HG02798 (cell line): Measurements from ENCODE around the gene IL32.
A peak's percentile ranks its signal among the peaks of the same experiment; 100 is the strongest.

Experiments
- ATAC-seq: cut with Tn5 transposase; IDR thresholded peaks from one replicate; pipeline ENCODE4 v1.9.1; 2021; ENCODE audit warnings: mild to moderate bottlenecking; ENCODE audit not compliant: unreplicated experiment, poor library complexity

Gene IL32

GRCh38 chr16:3088450-3088849 lies 23.0 kb downstream of the IL32 start:
- ATAC-seq, result no peak

DNA sequence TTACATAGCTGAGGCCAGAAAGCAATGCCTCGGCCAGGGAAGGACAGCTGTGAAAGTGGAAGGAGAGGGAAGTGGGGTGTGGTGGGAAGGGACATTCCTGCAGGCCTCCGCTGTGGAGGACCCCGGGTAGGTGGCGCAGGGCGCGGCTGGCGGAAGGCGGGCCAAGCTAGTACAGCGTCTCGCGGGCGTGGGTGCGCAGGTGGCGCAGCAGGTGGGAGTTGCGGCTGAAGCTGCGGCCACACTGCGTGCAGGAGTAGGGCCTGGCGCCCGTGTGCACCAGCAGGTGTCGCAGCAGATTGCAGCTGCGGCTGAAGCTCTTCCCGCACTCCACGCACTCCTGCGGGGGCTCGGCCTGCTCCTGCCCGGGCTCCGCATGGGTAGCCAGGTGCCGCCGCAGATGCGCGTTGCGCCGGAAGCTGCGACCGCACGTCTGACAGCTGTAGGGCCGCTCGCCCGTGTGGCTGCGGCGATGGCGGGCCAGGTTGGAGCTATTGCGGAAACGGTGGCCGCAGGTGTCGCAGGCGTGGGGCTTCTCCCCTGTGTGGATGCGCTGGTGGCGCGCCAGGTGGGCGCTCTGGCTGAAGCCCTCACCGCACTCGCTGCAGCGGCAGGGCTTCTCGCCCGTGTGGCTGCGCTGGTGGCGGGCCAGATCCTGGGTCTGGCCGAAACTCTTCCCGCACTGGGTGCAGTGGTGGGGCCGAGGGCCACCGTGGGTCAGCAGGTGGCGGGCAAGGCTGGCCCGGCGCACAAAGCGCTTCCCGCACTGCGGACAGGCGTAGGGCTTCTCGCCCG lies 23.7 kb downstream of the IL32 start:
- no peak for ATAC-seq

- ATAC-seq, result no peak
Observed at GRCh38 chr16:3089717-3090592, 24.5 kb downstream of the IL32 start.

- ATAC-seq, result no peak
Observed at GRCh38 chr16:3091551-3091950, 26.1 kb downstream of the IL32 start.

DNA sequence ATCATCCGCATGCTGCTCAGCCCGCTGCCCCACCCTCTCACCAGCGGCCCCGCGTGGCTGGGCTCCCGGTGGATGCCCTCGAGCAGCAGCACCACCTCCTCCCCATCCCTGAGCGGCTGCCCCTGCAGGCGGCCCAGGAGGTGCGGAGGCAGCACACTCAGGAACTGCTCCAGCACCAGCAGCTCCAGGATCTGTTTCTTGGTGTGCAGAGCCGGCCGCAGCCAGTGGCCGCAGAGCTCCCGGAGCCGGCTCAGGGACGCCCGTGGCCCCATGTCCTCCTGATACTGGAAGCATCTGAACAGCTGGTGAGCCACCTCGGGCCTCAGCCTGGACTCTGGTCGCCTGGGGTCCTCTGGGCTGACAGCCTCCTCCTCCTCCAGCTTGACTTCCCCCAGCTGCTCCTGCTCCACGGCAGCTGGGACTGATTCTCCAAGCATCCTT lies 27.1 kb downstream of the IL32 start:
- no peak for ATAC-seq

GRCh38 chr16:3094289-3095027 lies 29.0 kb downstream of the IL32 start:
- no peak for ATAC-seq

DNA sequence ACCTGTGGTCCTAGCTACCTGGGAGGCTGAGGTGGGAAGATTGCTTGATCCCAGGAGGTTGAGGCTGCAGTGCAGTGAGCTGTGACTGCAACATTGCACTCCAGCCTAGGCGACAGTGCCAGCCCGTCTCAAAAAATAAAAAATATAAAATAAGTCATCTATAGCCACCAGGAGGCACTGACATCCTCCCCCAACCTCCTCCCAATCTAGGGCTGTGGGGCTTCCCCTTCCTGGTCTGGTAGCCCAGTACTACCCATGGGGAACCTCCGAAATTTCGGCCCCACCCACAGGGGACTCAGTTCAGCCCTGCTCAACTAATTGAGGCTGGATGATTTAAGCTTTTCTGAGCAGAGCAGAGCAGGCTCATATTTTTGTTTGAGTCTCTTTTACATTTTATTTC lies 30.4 kb downstream of the IL32 start:
- ATAC-seq, result peak; percentile 69

DNA sequence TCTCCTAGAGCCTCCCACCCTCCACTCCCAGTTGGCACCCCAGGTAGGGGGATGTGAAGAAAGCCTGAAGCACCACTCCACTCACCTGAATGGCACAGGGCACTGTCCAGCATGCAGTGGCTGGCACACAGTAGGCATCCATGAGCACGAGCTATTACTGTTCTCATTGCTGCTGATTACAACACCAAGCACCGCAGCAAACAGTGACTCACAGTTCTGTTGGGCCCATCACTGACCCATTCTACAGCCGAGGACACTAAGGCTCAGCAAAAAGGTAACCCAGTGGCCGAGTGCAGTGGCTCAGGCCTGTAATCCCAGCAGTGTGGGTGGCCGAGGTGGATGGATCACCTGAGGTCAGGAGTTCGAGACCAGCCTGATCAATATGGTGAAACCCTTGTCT lies 30.9 kb downstream of the IL32 start:
- no peak for ATAC-seq

- ATAC-seq, result no peak
Observed at GRCh38 chr16:3097266-3097665, 31.8 kb downstream of the IL32 start.

GRCh38 chr16:3098459-3099394 lies 33.3 kb downstream of the IL32 start, which contains the start of gene ZSCAN10:
TSS of gene ZSCAN10 (minus strand) at chr16:3099294. CDS start at chr16:3092937, 6,357 bp downstream.
- no peak for ATAC-seq

DNA sequence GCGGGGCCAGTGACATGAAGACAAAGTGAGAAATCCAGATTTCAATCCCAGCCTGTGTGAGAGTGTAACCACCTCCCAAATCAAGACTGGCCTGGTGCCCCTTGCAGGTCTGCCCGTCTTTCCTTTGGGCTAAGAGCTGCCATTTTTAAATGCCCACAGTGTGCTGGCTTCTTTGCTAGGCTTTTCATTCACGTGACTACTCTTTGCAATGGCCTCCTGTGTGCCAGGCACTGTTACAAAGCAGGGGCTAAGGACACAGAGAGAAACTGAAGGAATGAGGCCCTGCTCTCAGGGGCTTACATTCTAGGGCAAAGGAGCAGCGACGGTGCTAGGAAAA lies 33.9 kb downstream of the IL32 start:
- ATAC-seq, result no peak

DNA sequence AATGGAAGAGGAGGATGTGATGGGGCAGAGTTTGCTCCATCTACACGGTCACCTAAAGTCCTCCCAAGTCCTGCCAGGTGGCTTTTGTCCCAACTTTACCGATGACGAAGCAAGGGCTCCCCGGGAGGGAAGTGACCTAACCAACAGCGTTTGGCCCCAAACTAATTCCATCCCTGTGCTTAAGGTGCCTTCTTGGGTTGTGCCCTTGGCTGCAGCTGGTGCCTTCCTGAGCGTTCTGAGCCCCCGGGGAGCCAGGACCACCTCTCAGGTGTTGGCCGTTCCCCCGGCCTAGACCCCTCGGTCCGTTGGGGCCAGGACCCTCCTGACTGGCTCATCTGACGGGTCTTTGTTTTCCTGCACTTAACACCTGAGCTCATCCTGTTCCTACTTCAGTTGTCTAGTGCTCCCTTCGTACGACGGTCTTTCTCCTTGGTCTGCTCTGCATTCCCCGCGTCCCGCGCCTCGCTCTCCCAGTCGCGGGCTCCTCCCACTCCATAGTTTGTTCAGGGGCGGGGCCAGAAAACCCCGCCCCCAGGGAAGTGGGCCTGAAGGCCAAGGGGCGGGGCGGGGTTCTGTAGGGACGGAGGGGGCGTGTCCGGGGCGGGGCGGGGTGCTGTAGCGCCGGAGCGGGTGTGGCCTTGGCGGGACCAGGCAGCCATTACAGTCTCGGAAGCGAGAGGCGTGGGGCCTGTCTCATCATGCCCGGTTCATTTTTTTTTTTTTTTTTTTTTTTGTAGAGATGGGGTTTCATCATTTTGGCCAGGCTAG lies 34.5 kb downstream of the IL32 start:
- ATAC-seq, result peak; percentile 76

DNA sequence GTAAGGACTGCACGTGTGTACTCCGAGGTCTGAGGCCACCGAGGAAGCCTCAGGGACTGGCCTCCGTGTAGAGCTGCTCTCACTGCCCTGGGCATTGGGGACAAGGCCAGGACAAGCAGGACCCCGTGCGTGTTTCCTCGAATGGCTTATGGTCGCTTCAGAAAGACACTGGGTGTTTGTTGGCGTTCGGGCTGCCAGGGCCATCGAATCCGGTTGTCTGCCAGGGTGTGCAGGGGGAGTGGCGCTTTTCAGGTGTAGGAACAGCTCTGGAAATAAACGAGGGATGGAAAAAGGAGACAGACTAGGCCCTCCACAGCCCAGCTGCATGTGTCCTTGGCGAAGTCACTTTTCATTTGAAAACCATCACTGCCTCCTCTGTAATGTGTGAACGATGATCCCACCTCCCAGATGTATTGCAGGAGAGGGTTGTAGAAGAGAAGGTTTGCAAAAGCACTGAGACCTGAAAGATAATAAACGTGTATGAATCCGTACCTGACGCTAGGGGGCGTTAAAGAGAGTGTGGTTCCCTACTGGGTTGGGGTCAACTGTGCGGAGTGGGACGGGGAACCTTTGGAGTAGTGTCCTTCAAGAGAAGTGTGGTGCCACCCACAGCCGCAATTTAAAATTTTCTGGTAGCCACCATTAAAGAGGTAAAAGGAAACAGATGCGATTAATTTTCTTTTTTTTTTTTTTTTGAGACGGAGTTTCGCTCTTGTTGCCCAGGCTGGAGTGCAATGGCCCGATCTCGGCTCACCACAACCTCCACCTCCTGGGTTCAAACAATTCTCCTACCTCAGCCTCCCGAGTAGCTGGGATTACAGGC lies 35.8 kb downstream of the IL32 start:
- no peak for ATAC-seq

- no peak for ATAC-seq
Observed at GRCh38 chr16:3101841-3102470, 36.5 kb downstream of the IL32 start.

GRCh38 chr16:3106205-3106928 lies 40.9 kb downstream of the IL32 start:
- peak; percentile 91 for ATAC-seq

DNA sequence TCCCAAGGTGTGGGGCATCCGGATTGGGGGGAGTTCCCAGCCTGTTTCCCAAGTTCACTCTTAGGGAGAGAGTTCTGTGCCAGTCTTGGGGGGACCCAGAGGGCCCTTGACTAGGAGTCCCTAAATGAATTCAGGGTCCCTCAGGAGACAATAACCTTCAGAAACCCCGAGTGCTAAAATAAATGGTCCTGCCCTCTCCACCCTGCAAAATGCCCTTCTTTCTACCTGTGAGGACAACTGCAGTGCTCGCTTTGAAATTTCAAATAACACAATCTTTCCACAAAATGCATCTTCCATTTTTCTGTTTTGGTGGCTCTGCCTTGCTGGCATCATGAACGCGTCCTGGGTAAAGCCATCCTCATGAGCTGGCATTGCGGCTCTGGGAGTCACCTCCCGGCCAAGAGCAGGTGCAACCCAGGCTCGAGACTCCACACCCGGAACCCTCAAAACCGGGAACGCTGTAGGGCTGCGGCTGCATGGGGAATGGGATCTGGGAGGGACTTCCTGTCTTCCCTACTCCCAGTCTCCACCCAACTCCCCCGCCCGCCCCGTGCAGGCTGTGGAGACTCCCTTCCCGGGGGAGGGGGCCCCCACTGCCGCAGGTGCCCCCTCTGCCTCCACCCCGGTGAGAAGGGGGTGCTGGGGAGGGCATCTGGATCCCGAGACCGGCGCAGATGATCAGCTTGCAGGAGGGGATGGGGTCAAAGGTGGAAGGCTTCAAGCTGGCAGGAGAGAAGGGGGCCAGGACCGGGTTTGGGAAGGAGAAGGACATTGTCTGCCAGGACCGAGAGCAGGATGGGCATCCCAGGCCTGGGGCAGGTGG lies 46.8 kb downstream of the IL32 start, which contains the start of gene ZNF205:
TSS of gene ZNF205 (plus strand) at position 529 of the 823 bp plus-strand sequence. CDS start 845 bp downstream, outside the sequence.
- ATAC-seq, result no peak
